C4-2B (cell line): Measurements from ENCODE around the gene PTPRZ1.

Experiments
- H3K27ac ChIP-seq: fragments of 450-650 bp; 2 replicates; pipeline ENCODE4 v1.5.1; 2017
- CTCF ChIP-seq: fragments of 450-650 bp; conservative IDR thresholded peaks from 2 replicates; pipeline ENCODE4 v1.5.1; 2017; ENCODE audit warnings: mild to moderate bottlenecking

The PTPRZ1 gene

GRCh38 chr7:122103064-122103463 is 230.1 kb downstream of the PTPRZ1 start:
- no peak for TF ChIP-seq CTCF
- no peak overlapping the region for H3K27ac ChIP-seq
